Neural cell (in vitro differentiated cells): ENCODE data around the gene ZNF502. TPM values are rescaled to one million over a fixed set of nuclear protein-coding genes. Genes with fewer than 3 reads are reported as not detected.

Source experiments
- H2AFZ ChIP-seq: fragments of 200-600, 300-800 bp; sonication (generic), shearing (Covaris generic); 2 replicates; pipeline ENCODE4 v1.6.0; 2014; ENCODE audit warnings: low read depth, mild to moderate bottlenecking, antibody characterized with exemption, low read length, moderate library complexity
- H3F3A ChIP-seq: fragments of 200-600 bp; shearing (Covaris generic); 2 replicates; pipeline ENCODE4 v1.6.1; 2016; ENCODE audit warnings: mild to moderate bottlenecking, moderate library complexity, mixed read lengths, antibody characterized with exemption, low read length; ENCODE audit not compliant: insufficient read depth, poor library complexity, severe bottlenecking
- H3K27ac ChIP-seq: fragments of 200-600, 300-800 bp; sonication (generic), shearing (Covaris generic); 2 replicates; pipeline ENCODE4 v1.5.1; 2014; ENCODE audit warnings: mild to moderate bottlenecking, low read length, moderate library complexity
- H3K27me3 ChIP-seq: fragments of 300-800, 200-600 bp; sonication (generic), shearing (Covaris generic); 2 replicates; pipeline ENCODE4 v1.6.0; 2014; ENCODE audit warnings: mild to moderate bottlenecking, low read depth, low read length, moderate library complexity; ENCODE audit not compliant: insufficient read depth
- H3K36me3 ChIP-seq: fragments of 300-800, 200-600 bp; sonication (generic), shearing (Covaris generic); 2 replicates; pipeline ENCODE4 v1.5.1; 2014; ENCODE audit warnings: mild to moderate bottlenecking, antibody characterized with exemption, low read length, moderate library complexity; ENCODE audit not compliant: insufficient read depth
- H3K4me2 ChIP-seq: fragments of 300-800, 200-600 bp; sonication (generic), shearing (Covaris generic); 2 replicates; pipeline ENCODE4 v1.6.0; 2014; ENCODE audit warnings: mild to moderate bottlenecking, low read length
- H3K4me3 ChIP-seq: fragments of 300-800, 200-600 bp; sonication (generic), shearing (Covaris generic); 2 replicates; pipeline ENCODE4 v1.5.1; 2014; ENCODE audit warnings: mild to moderate bottlenecking, low read length, moderate library complexity
- H3K79me2 ChIP-seq: fragments of 200-600 bp; shearing (Covaris generic); replicated peaks from 2 replicates; pipeline ENCODE4 v1.6.0; 2014; ENCODE audit warnings: mild to moderate bottlenecking, low read length, moderate library complexity; ENCODE audit not compliant: insufficient read depth
- H3K9ac ChIP-seq: fragments of 300-800, 200-600 bp; sonication (generic), shearing (Covaris generic); 2 replicates; pipeline ENCODE4 v1.6.1; 2016; ENCODE audit warnings: mild to moderate bottlenecking, low read length, mixed read lengths
- H3K9me2 ChIP-seq: fragments of 200-600 bp; shearing (Covaris generic); 2 replicates; pipeline ENCODE4 v1.6.1; 2016; ENCODE audit warnings: mild to moderate bottlenecking, low read length, mixed read lengths; ENCODE audit not compliant: insufficient read depth
- H3K9me3 ChIP-seq: fragments of 200-600, 300-800 bp; sonication (generic), shearing (Covaris generic); 2 replicates; pipeline ENCODE4 v1.6.1; 2016; ENCODE audit warnings: mild to moderate bottlenecking, mixed run types, low read length, moderate library complexity, mixed read lengths
- H4K20me1 ChIP-seq: fragments of 200-600 bp; shearing (Covaris generic); 2 replicates; pipeline ENCODE4 v1.6.1; 2016; ENCODE audit warnings: mild to moderate bottlenecking, mixed run types; ENCODE audit not compliant: insufficient read depth
- CTCF ChIP-seq: fragments of 450-650 bp; IDR thresholded peaks from 2 replicates; pipeline ENCODE4 v1.5.1; 2014; ENCODE audit warnings: antibody characterized with exemption, mild to moderate bottlenecking, moderate library complexity; ENCODE audit not compliant: poor library complexity, severe bottlenecking
- EP300 ChIP-seq: fragments of 450-650 bp; conservative IDR thresholded peaks from 2 replicates; pipeline ENCODE4 v1.6.1; 2014; ENCODE audit warnings: antibody characterized with exemption, mild to moderate bottlenecking, moderate library complexity; ENCODE audit not compliant: poor library complexity, severe bottlenecking
- EZH2 ChIP-seq: fragments of 200-600, 300-800 bp; shearing (Covaris generic), sonication (generic); IDR thresholded peaks from 2 replicates; pipeline ENCODE4 v1.6.1; 2014; ENCODE audit warnings: antibody characterized with exemption, low read length, borderline replicate concordance, mild to moderate bottlenecking; ENCODE audit not compliant: insufficient read depth, poor library complexity, severe bottlenecking
- MXI1 ChIP-seq: fragments of 450-650 bp; conservative IDR thresholded peaks from 2 replicates; pipeline ENCODE4 v1.6.1; 2014; ENCODE audit warnings: antibody characterized with exemption, mild to moderate bottlenecking; ENCODE audit not compliant: poor library complexity, severe bottlenecking
- POLR2AphosphoS5 ChIP-seq: IDR thresholded peaks from 2 replicates; pipeline ENCODE4 v1.6.1; 2012
- RAD21 ChIP-seq: fragments of 450-650 bp; conservative IDR thresholded peaks from 2 replicates; pipeline ENCODE4 v1.6.1; 2014; ENCODE audit warnings: antibody characterized with exemption, mild to moderate bottlenecking, moderate library complexity
- SMC3 ChIP-seq: fragments of 450-650 bp; conservative IDR thresholded peaks from 2 replicates; pipeline ENCODE4 v1.6.1; 2014; ENCODE audit warnings: antibody characterized with exemption, mild to moderate bottlenecking, moderate library complexity; ENCODE audit not compliant: poor library complexity
- TAF1 ChIP-seq: IDR thresholded peaks from 2 replicates; pipeline ENCODE4 v1.6.1; 2012; ENCODE audit warnings: low read depth
- polyA minus RNA-seq: library from RNA; depleted of rRNA, polyadenylated mRNA; stranded (reverse); fragments of >200 nt; gene quantifications from 2 replicates; pipeline ENCODE4 v1.2.3, GENCODE V29; 2014
- polyA plus RNA-seq: library from polyadenylated mRNA; depleted of rRNA; stranded (reverse); fragments of >200 nt; gene quantifications from 2 replicates; pipeline ENCODE4 v1.2.3, GENCODE V29; 2014
- TF ChIP-seq, protein P1 (sequence below): IDR thresholded peaks from 2 replicates; pipeline ENCODE4 v1.6.1; 2012; ENCODE audit warnings: borderline replicate concordance

Gene ZNF502
- polyA plus RNA-seq (14.3 and 16.0 TPM in 2 replicates), polyA minus RNA-seq (15.3 and 18.5 TPM in 2 replicates)

GRCh38 chr3:44712455-44713075 is at the start of gene ZNF502:
Gene ZNF502, plus strand, starts transcription at chr3:44712660. Its CDS starts 7,602 bp downstream, at chr3:44720262.
- Histone ChIP-seq H3K36me3 (peaks cover 3% of the 10 kb centered on the region), H4K20me1 (no peaks in the 10 kb centered on the region), H3K9me3 (no peaks in the 10 kb centered on the region), H3K4me3 (peak within 1 kb of the TSS; percentile 93), H3K79me2 (no peaks in the 10 kb centered on the region), H3K27me3 (no peaks in the 10 kb centered on the region), H3K27ac (peak within 1 kb of the TSS; percentile 56), H3K9me2 (no peaks in the 10 kb centered on the region), H3K4me2 (peak within 1 kb of the TSS; percentile 21), H3F3A (no peaks in the 10 kb centered on the region), H2AFZ (peak within 1 kb of the TSS; percentile 97), H3K9ac (peak within 1 kb of the TSS; percentile 74)
- TF ChIP-seq POLR2AphosphoS5 (peak; percentile 69), RAD21 (peak; percentile 45), EZH2 (no peak), CTCF (peak; percentile 66), EP300 (peak; percentile 13), TAF1 (peak; percentile 60), SMC3 (peak; percentile 57), MXI1 (peak; percentile 87)
- TF ChIP-seq, protein P1, sequence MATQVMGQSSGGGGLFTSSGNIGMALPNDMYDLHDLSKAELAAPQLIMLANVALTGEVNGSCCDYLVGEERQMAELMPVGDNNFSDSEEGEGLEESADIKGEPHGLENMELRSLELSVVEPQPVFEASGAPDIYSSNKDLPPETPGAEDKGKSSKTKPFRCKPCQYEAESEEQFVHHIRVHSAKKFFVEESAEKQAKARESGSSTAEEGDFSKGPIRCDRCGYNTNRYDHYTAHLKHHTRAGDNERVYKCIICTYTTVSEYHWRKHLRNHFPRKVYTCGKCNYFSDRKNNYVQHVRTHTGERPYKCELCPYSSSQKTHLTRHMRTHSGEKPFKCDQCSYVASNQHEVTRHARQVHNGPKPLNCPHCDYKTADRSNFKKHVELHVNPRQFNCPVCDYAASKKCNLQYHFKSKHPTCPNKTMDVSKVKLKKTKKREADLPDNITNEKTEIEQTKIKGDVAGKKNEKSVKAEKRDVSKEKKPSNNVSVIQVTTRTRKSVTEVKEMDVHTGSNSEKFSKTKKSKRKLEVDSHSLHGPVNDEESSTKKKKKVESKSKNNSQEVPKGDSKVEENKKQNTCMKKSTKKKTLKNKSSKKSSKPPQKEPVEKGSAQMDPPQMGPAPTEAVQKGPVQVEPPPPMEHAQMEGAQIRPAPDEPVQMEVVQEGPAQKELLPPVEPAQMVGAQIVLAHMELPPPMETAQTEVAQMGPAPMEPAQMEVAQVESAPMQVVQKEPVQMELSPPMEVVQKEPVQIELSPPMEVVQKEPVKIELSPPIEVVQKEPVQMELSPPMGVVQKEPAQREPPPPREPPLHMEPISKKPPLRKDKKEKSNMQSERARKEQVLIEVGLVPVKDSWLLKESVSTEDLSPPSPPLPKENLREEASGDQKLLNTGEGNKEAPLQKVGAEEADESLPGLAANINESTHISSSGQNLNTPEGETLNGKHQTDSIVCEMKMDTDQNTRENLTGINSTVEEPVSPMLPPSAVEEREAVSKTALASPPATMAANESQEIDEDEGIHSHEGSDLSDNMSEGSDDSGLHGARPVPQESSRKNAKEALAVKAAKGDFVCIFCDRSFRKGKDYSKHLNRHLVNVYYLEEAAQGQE: no peak

GRCh38 chr3:44665173-44665572 is 47.3 kb upstream of the ZNF502 start:
- TF ChIP-seq, protein P1: no peak
- TF ChIP-seq EP300 (no peak), POLR2AphosphoS5 (no peak)
- Histone ChIP-seq H3K79me2 (no peaks in the 10 kb centered on the region), H4K20me1 (no peaks in the 10 kb centered on the region), H3K9me3 (no peaks in the 10 kb centered on the region), H3K27me3 (no peaks in the 10 kb centered on the region), H3K9ac (no peak overlapping the region), H3K27ac (no peak overlapping the region), H3K4me3 (no peak overlapping the region), H3K4me2 (no peak overlapping the region), H2AFZ (no peak overlapping the region), H3K9me2 (no peaks in the 10 kb centered on the region), H3F3A (no peaks in the 10 kb centered on the region), H3K36me3 (peaks cover 4% of the 10 kb centered on the region)
